Keratinocyte (primary cell): Measurements from ENCODE around the gene LRRC27. TPM values are rescaled to one million over a fixed set of nuclear protein-coding genes. Genes with fewer than 3 reads are reported as not detected.

ENCODE experiments used
- DNase-seq: peaks from one replicate; pipeline ENCODE4 v3.0.0-alpha.2; 2011; ENCODE audit warnings: low read depth, missing footprints, low spot score
- FAIRE-seq: peaks from 2 replicates; lab custom pipeline; 2011; peaks lifted over from hg19 to GRCh38; lab: Jason Lieb, UNC
- H2AFZ ChIP-seq: 2 replicates; pipeline ENCODE4 v1.6.0; 2012; ENCODE audit warnings: low read length, control low read depth, inconsistent platforms; ENCODE audit not compliant: control insufficient read depth
- H3K27ac ChIP-seq: 2 replicates; pipeline ENCODE4 v1.5.1; 2011; ENCODE audit warnings: low read length; ENCODE audit not compliant: control insufficient read depth, insufficient read depth
- H3K27me3 ChIP-seq: 3 replicates; pipeline ENCODE4 v1.6.0; 2011; ENCODE audit warnings: low read length; ENCODE audit not compliant: control insufficient read depth, insufficient read depth; ENCODE audit errors: extremely low read depth
- H3K36me3 ChIP-seq, 2 experiments: 2 replicates in 1 of 2; 3 replicates in 1 of 2; pipeline ENCODE4 v1.5.1; 2011; ENCODE audit warnings: low read length in 2 of 2, mild to moderate bottlenecking in 1 of 2; ENCODE audit not compliant: control insufficient read depth in 2 of 2, insufficient read depth in 2 of 2; ENCODE audit errors: extremely low read depth in 1 of 2
- H3K4me1 ChIP-seq: 3 replicates; pipeline ENCODE4 v1.5.1; 2011; ENCODE audit warnings: low read length; ENCODE audit not compliant: control insufficient read depth, insufficient read depth; ENCODE audit errors: extremely low read depth
- H3K4me2 ChIP-seq: 3 replicates; pipeline ENCODE4 v1.6.0; 2011; ENCODE audit warnings: low read depth, low read length; ENCODE audit not compliant: control insufficient read depth, insufficient read depth; ENCODE audit errors: extremely low read depth
- H3K4me3 ChIP-seq, 3 experiments: fragments of 200-600 bp in 1 of 3; sonication (generic) in 1 of 3; 2 replicates in 2 of 3; 3 replicates in 1 of 3; pipeline ENCODE4 v1.5.1; 2011 to 2016; ENCODE audit warnings: low read length in 3 of 3, mild to moderate bottlenecking in 3 of 3, control low read depth in 2 of 3, inconsistent platforms in 1 of 3, low read depth in 1 of 3, mixed read lengths in 1 of 3, mixed run types in 1 of 3, moderate library complexity in 1 of 3; ENCODE audit not compliant: control insufficient read depth in 2 of 3, insufficient read depth in 2 of 3; ENCODE audit errors: extremely low read depth in 1 of 3
- H3K79me2 ChIP-seq: 2 replicates; pipeline ENCODE4 v1.6.0; 2012; ENCODE audit warnings: low read length; ENCODE audit not compliant: control insufficient read depth, insufficient read depth
- H3K9ac ChIP-seq: 3 replicates; pipeline ENCODE4 v1.6.0; 2011; ENCODE audit warnings: low read length; ENCODE audit not compliant: control insufficient read depth, insufficient read depth; ENCODE audit errors: extremely low read depth
- H3K9me1 ChIP-seq: 3 replicates; pipeline ENCODE4 v1.6.0; 2011; ENCODE audit warnings: low read length; ENCODE audit not compliant: control insufficient read depth, insufficient read depth; ENCODE audit errors: extremely low read depth
- H3K9me3 ChIP-seq: 2 replicates; pipeline ENCODE4 v1.5.1; 2012; ENCODE audit warnings: low read depth, low read length; ENCODE audit not compliant: control insufficient read depth
- H4K20me1 ChIP-seq: 3 replicates; pipeline ENCODE4 v1.6.0; 2011; ENCODE audit warnings: low read length; ENCODE audit not compliant: control insufficient read depth, insufficient read depth; ENCODE audit errors: extremely low read depth
- CTCF ChIP-seq, 3 experiments: IDR thresholded peaks in 1 of 3; conservative IDR thresholded peaks in 1 of 3; optimal IDR thresholded peaks in 1 of 3; 2 replicates in 2 of 3; 3 replicates in 1 of 3; pipeline versions ENCODE3 to v1.5.1; 2011; ENCODE audit warnings: low read length in 3 of 3, mild to moderate bottlenecking in 3 of 3, moderate library complexity in 2 of 3, control low read depth in 1 of 3, inconsistent platforms in 1 of 3; ENCODE audit not compliant: insufficient read depth in 2 of 3; ENCODE audit errors: extremely low read depth in 1 of 3
- EZH2 ChIP-seq: IDR thresholded peaks from one replicate; pipeline ENCODE4 v1.6.1; 2012; ENCODE audit warnings: inconsistent platforms, mild to moderate bottlenecking, low read length, moderate library complexity
- dilution Hi-C: fragments of 300-500 bp; cut with MboI; formaldehyde crosslinking; loops from one replicate; pipeline ENCODE4 v1.7.0; 2020; ENCODE audit warnings: low sequenced_read_pairs; ENCODE audit not compliant: extremely low pct_ligation_motif_present
- polyA plus RNA-seq, 5 experiments: library from polyadenylated mRNA; depleted of rRNA in 3 of 5; stranded (reverse) in 3 of 5; stranded (forward) in 1 of 5; unstranded in 1 of 5; fragments of >200 nt; gene quantifications; 1 replicate in 1 of 5; 2 replicates in 3 of 5; 3 replicates in 1 of 5; pipeline versions ENCODE4 v1.2.1 to v1.2.3, GENCODE V29; 2011 to 2012; ENCODE audit warnings: missing spikeins in 2 of 5, low read depth in 1 of 5, low replicate concordance in 1 of 5

LRRC27 gene
- polyA plus RNA-seq, 1 donor (not counting 4 experiments of a cell fraction or from before 2014, with no cell fraction given): 3.0 TPM

- H3K27me3 ChIP-seq: peaks cover 49% of the 10 kb centered on the region
- no peaks in the 10 kb centered on the region for H3K9me1 ChIP-seq
- H3K36me3 ChIP-seq: no peaks in the 10 kb centered on the region
- no peak overlapping the region for H3K9ac ChIP-seq
- FAIRE-seq (no peak), DNase-seq (no peak)
- no peak overlapping the region for H3K4me2 ChIP-seq
- dilution Hi-C loops: no loop called here
- H2AFZ ChIP-seq: no peak overlapping the region
- peaks cover 2% of the 10 kb centered on the region for H3K9me3 ChIP-seq
- no peaks in the 10 kb centered on the region for H3K4me1 ChIP-seq
- no peaks in the 10 kb centered on the region for H4K20me1 ChIP-seq
- H3K4me3 ChIP-seq: no peak overlapping the region
- no peak overlapping the region for H3K27ac ChIP-seq
- H3K79me2 ChIP-seq: no peaks in the 10 kb centered on the region
- TF ChIP-seq EZH2 (no peak), CTCF (optimal IDR thresholded peaks at IDR 0.05 in 1 of 3, IDR thresholded peaks at IDR 0.05 in 1 of 3, conservative IDR thresholded peaks at IDR 0.05 in 1 of 3; ENCODE audit: extremely low read depth in 1 of 3, insufficient read depth in 2 of 3, low read length in 3 of 3) (no peak)
Measured at GRCh38 chr10:132309471-132309865, 22.5 kb upstream of the LRRC27 start.

DNA sequence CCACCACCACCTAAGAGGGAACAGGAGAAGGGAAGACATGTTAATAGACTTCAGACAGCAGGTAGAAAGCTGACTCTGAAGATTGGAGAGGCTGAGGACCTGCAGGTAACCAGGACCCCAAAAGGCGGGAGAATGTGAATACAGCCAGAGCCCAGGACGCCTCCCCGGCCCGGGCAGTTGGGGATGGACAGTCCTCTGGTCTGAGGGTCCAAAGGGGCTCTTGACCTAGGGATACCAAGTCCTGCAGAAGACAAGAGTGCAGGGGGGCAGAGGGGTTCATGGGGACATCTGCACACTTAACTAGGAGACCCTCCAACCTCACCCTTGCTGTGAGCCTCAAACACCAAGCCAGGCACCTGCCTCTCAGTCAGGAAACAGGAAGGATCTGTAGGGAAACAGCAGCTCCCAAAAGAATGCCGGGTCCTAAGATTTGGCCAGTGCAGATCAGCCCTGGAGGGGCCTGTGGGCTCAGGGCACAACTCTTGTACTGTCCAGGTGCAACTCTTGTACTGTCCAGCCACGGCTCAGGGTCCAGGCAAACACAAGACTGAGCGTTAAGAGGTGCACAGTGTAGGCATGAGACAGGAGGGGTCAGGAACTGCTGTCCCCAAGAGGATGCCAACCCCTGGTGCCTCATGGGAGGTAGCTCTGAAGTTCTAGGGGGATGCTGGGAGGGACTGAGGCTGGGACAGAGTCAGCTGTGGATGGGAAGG is 22.0 kb upstream of the LRRC27 start:
- no peaks in the 10 kb centered on the region for H4K20me1 ChIP-seq
- H3K9ac ChIP-seq: no peak overlapping the region
- TF ChIP-seq CTCF (optimal IDR thresholded peaks at IDR 0.05 in 1 of 3, IDR thresholded peaks at IDR 0.05 in 1 of 3, conservative IDR thresholded peaks at IDR 0.05 in 1 of 3; ENCODE audit: extremely low read depth in 1 of 3, insufficient read depth in 2 of 3, low read length in 3 of 3): no peak
- DNase-seq: no peak
- H3K4me2 ChIP-seq: no peak overlapping the region
- H3K27me3 ChIP-seq: peaks cover 49% of the 10 kb centered on the region
- H3K4me1 ChIP-seq: no peaks in the 10 kb centered on the region
- H2AFZ ChIP-seq: no peak overlapping the region
- dilution Hi-C loops: no loop called here
- H3K9me1 ChIP-seq: no peaks in the 10 kb centered on the region
- H3K27ac ChIP-seq: no peak overlapping the region
- no peak overlapping the region for H3K4me3 ChIP-seq
- H3K36me3 ChIP-seq: no peaks in the 10 kb centered on the region
- peaks cover 2% of the 10 kb centered on the region for H3K9me3 ChIP-seq
- no peaks in the 10 kb centered on the region for H3K79me2 ChIP-seq
- FAIRE-seq: no peak
